Epidermal melanocyte (primary cell): ENCODE data around the gene ATP6V0A4.

Experiments used
- DNase-seq: peaks from one replicate; pipeline ENCODE4 v3.0.0; 2011; ENCODE audit warnings: low spot score; ENCODE audit not compliant: insufficient read length

Gene ATP6V0A4

DNA sequence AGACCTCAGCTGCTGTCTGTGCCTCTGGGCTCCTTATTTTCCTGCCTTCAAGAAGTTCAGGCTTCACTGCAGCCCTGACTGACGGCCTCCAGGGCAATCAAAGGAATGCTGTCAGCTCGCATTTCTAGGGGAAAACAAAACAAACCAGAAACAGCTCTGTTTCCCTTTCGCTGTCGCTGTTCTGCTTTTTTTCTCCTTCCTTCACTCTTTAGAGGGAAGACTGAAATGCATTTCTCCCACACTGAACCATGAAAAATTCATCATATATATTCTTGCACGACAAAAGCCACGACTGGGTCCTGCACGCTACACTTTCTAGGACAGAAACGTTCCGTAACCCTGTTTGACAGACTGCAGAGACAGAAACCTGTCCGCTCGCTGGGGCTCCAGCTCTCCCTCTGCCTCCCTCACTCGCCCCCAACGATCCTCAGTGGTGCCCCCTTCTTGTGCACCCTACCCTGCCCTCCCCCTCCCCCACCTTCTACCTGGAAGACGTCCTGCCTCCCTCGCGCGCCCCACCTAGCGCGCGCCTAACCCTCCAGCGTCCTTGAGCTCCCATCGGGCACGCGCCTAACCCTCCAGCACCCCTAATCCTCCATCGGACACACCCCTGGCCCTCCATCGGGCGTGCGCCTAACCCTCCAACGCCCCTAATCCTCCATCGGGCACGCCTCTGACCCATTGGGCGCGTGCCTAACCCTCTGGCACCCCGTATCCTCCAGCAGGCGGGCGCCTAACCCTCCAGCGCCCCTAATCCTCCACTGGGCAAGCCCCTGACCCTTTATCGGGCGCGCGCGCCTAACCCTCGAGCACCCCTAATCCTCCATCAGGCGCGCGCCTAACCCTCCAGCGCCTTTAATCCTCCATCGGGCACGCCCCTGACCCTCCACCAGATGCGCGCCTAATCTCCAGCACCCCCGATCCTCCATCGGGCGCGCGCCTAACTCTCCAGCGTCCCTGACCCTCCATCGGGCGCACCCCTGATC lies 134.0 kb downstream of the ATP6V0A4 start:
- DNase-seq: no peak

DNA sequence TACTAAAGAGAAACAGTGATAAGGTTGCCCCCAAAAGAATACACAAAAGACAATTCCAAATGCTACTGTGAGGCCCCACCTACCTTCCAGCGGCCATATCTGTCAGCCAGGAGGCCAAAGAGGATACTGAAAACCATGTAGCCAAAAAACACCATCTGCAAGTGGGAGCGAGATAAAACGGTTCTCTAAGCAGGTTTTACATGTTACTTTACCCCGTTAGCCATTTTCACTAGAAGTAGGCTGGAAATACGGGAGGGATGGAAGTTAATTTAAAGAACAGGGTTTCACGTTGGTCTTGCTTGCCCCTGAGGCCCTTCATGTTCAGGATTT lies 135.0 kb downstream of the ATP6V0A4 start:
- DNase-seq: no peak

DNA sequence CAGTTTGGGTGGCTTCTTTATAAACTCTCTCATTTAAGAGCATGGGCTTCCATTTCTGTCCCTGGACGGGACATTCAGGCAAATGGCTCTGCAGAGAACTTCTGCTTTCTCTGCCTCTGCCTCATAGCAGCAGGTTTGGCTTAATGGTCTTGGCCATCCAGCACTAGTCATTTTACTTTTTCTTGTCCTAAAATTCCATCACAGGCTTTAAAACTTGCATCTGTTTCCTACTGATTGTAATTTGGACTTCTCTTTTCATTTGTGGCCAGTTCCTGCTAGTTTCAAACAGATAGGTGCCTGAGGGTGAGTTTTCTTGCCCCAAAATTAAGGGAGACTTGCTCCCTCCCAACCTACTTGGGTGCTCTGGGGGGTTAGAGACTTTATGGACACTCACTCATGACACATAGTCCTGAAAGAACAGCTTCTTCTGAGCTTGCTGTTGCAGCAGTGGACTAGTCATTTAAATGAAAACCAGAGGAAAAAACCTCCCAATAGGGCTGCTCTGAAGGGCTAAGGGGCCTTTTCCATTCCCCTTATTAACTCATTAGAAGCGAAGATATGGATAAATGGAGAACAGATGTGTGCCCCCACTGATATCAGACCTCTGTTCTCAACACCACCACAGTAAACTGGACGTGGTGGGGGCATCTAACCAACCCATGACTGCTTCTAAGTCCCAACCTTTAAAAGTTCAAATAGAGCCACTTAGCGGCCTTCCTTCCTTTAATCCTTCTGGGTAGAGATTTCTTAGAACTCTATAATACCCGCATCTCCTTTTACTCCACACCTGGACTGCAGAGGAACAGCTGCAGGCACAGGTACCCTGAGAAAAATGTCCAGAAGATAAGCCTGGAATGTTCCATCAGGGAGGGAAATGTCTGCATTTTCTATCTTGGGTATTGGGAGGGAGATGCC lies 135.7 kb downstream of the ATP6V0A4 start:
- no peak for DNase-seq

DNA sequence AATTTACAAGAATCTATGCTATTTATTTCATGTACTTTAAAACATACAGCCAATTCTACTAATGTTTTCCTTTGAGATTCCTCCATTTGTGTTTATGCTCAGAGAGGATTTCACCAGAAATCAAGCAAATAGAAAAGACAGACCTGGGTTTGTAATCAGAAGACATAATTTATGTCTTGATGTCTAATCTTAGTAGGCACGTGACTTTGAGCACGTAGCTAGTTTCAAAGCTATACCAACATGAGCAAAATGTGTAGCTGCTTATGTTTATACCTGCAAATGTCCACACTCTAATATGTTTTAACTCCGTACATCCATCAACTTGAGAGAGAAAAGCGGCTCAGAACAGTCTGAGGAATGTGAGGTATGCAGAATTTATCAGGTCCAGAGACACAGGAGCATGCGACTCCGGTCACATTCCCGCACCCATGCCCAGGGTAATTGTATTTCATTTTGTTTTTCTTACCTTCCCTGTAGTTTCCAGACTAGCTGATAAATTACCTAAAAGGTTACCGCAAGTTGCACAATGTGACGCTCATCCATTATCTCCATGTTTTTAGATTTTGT lies 136.8 kb downstream of the ATP6V0A4 start:
- DNase-seq: no peak

DNA sequence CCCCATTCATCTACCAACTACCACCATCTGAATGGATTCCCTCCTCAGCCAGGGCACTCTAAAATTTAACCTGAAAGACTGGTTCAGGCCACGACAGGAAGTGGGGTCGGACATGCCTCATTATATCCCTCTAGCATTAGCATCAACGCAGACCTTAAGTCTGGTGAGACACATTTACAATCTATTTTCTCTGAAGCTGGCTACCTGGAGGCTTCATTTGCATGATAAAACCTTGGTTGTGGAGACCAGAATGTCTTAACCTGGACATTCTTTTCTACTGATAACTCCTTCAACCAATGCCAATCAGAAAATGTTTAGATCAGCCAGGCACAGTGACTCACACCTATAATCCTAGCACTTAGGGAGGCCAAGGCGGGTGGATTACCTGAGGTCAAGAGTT lies 139.1 kb downstream of the ATP6V0A4 start:
- no peak for DNase-seq

DNA sequence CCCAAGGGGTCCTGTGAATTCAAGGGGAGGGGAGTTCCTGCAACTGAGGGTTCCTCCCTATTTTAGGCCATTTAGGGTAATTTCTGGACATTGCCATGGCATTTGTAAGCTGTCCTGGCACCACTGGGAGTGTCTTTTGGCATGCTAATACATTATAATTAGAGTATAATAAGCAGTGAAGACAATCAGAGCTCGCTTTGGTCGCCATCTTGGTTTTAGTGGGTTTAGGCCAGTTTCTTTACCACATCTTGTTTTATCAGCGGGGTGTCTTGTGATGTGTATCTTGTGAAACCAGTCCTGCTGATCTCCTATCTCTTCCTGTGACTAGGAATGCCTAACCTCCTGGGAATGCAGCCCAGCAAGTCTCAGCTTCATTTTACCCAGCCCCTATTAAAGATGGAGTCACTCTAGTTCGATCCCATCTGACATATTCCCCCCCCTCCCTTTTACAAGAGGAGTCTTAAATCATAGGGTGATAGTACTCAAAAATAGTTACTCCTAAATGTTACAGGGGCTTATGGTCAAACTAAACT lies 140.1 kb downstream of the ATP6V0A4 start:
- no peak for DNase-seq

DNA sequence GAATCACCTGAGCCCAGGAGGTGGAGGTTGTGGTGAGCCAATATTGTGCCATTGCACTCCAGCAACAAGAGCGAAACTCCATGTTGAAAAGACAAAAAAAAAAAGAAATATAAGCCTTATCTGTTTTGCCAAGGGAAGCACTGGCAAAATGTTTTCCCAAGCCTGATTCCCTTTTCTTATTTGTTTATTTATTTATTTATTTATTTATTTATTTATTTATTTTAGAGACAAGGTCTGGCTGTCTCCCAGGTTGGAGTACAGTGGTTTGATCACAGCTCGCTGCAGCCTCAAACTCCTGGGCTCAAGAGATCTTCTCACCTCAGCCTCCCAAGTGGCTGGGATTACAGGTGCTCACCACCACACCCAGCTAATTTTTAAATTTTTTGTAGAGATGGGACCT lies 141.0 kb downstream of the ATP6V0A4 start:
- DNase-seq: no peak
